GM12872 (cell line): ENCODE results near the gene RAD51B.

Source experiments
- TF ChIP-seq, protein P1 (sequence below): IDR thresholded peaks from 3 replicates; pipeline ENCODE4 v1.5.1; 2011; ENCODE audit warnings: low read depth, mild to moderate bottlenecking, low read length, moderate library complexity; ENCODE audit not compliant: insufficient read depth

The RAD51B gene

DNA sequence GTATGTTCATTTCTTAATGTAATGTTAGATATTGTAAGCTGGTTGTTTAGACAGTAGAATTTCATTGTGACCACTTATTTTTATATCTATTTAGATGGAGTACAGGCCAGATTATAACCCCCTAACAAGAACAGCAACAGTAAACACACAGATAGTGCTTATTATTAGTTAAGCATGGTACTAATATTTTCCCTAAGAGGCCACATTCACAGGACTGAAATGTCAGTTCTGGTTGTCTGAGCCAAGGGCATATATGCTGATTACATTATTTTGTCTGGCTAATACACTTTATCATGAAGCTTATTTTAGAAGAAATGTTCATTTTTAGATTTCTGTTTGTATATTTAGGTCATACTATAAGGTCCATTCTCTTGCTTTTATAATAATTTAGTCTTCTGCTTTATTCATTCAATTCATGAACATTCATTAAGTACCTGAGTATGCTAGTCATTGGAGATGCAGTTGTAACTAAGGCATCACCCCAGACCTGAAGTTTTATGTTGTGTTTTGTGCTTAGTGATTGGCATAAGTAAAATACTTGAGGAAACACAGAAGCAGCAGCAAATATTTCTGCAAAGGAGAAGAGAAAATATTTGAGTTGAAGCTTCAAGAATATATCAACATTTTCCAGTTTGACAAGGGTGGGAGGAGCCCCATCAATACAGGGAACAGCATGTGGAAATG lies 413.7 kb downstream of the RAD51B start:
- TF ChIP-seq, protein P1, sequence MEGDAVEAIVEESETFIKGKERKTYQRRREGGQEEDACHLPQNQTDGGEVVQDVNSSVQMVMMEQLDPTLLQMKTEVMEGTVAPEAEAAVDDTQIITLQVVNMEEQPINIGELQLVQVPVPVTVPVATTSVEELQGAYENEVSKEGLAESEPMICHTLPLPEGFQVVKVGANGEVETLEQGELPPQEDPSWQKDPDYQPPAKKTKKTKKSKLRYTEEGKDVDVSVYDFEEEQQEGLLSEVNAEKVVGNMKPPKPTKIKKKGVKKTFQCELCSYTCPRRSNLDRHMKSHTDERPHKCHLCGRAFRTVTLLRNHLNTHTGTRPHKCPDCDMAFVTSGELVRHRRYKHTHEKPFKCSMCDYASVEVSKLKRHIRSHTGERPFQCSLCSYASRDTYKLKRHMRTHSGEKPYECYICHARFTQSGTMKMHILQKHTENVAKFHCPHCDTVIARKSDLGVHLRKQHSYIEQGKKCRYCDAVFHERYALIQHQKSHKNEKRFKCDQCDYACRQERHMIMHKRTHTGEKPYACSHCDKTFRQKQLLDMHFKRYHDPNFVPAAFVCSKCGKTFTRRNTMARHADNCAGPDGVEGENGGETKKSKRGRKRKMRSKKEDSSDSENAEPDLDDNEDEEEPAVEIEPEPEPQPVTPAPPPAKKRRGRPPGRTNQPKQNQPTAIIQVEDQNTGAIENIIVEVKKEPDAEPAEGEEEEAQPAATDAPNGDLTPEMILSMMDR, result no peak

DNA sequence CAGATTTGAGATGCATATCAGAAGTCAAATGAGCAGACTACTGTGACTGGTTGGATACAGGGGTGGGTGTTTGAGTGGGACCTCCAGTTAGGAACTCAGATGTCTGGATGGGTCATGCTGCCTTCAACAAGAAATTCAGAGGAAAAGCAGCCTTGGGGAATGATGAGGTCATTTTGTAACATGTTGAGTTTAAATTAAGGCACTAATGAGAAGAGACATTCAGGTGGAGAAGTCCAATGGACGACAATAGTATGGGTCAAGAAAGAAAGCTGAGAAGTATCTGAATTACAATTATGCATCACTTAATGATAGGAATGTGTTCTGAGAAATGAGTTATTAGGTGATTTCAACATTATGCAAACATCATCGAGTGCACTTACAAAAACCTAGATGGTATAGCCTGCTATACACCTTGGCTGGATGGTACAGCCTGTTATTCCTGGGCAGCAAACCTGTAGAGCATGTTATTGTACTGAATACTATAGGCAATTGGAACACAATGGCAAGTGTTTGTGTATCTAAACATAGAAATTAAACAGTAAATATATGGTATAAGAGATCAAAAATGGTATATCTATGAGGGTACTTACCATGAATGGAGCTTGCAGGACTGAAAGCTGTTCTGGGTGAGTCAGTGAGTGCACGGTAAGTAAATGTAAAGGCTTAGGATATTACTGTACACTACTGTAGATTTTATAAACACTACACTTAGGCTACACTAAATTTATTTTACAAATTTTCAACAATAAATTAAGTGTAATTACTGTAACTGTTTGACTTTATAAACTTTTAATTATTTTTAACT lies 414.7 kb downstream of the RAD51B start:
- TF ChIP-seq, protein P1, result no peak

DNA sequence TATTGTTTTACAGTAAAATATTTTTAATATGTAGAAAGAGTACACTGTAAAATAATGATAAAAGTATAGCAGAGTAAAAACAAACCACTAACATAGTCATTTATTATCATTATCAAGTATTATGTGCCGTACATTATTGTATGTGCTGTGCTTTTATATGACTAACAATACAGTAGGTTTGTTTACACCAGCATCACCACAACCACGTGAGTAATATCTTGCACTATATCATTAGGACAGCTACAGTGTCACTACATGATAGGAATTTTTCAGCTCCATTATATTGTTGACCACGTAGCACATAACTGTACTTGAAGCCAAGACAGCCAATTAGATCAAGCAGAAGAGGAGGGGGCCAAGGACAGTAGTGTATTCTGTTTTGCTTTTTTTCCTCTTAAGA lies 415.4 kb downstream of the RAD51B start:
- TF ChIP-seq, protein P1, result no peak

DNA sequence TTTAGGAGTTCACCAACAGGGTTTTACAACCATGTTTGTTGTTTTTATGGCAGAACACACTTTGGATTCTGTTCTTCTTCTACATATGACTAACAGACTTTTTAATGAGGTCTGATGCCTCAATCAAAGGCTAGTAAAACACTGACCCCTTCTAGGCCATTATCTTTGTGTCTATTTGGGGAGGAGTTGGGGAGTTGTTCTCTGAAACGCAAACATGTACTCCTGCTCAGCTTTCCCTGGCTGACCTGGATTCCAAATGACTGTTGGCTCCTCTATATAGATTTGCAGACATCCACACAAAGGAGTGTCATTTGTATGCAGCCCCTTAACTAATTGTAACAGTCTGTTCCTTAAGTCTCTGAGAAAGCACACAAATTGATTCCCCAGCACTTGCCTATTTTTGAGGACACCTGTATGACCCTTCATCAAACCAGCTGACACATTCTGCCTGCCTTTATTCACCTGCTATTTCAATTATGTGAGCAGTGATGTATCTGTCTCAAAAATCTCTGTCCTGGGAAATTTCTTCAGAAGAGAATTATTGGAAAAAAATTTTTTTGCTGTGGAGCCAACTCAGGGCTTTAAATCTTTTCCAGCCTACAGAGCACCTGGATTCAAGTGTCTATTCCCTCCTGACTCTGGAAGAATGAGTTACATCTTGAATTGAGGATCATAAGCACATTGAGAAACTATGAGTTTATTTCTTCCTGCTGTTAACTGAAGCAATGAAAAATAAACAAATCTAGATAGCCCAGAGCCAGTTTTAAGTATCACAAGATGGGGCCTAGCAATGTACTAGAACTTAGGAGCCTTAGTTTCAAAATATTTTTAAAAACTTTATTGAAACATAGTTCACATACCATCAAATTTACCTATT lies 417.2 kb downstream of the RAD51B start:
- TF ChIP-seq, protein P1, result no peak

DNA sequence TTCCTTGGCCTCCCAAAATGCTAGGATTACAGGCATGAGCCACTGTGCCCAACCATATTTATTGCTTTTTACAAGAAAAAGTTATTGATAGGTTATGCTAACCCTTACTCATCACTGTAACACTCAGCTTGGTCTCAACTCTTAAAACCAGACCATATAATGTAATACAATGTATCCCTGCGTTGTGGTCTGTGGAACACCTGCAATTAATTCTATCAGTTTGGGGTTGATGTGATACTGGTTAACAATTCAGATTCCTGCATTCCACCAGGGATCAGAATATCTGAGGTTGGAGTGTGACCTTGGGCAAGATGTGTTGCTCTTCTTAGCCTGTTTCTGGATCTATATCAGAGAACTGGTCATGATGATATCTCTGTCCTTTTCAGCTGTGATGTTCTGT lies 419.0 kb downstream of the RAD51B start:
- TF ChIP-seq, protein P1, result no peak

DNA sequence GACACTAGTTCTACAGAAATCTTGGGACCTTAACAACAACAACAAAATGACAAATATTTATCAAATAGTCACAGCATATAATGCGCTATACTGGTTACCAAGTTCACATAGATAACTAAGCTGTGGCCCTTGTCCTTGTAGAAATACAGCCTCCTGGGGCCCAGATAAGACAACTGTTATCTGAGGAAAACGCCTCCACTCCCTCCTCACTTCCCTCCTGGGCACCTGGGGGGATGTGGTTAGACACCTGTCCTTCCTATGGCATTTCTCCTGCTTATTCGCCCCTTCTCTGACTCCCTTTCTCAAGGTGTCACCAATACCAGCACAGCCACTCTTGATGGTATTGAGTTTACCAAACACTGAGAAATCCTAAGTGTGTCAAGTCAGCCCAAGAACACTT lies 419.4 kb downstream of the RAD51B start:
- TF ChIP-seq, protein P1, result no peak
